DOHH2 (cell line): ENCODE measurements around the gene RGS10.
"Not testable (repeated sequence)": the region's sequence is repeated elsewhere in the genome, so short reads cannot be mapped to it uniquely, and the experiment has no call there.

ENCODE experiments used
- H3F3A ChIP-seq: fragments of 200-600 bp; sonication (generic), shearing (Covaris generic); 2 replicates; pipeline ENCODE4 v1.6.0; 2016; ENCODE audit warnings: antibody characterized with exemption, mild to moderate bottlenecking; ENCODE audit not compliant: control insufficient read depth, insufficient read depth
- H3K27ac ChIP-seq: fragments of 200-600 bp; sonication (generic); 2 replicates; pipeline ENCODE4 v1.5.1; 2014; ENCODE audit warnings: low read depth, mild to moderate bottlenecking, low read length, moderate library complexity
- H3K27me3 ChIP-seq: fragments of 200-600 bp; sonication (generic); 2 replicates; pipeline ENCODE4 v1.6.1; 2014; ENCODE audit warnings: mild to moderate bottlenecking, low read length, mixed read lengths; ENCODE audit not compliant: control insufficient read depth
- H3K36me3 ChIP-seq: fragments of 200-600 bp; sonication (generic); 2 replicates; pipeline ENCODE4 v1.6.1; 2014; ENCODE audit warnings: mild to moderate bottlenecking, low read length, moderate library complexity, mixed read lengths; ENCODE audit not compliant: control insufficient read depth
- H3K4me1 ChIP-seq: fragments of 200-600 bp; sonication (generic); 2 replicates; pipeline ENCODE4 v1.6.1; 2014; ENCODE audit warnings: mild to moderate bottlenecking, low read length, mixed read lengths; ENCODE audit not compliant: control insufficient read depth
- H3K4me2 ChIP-seq: fragments of 200-600 bp; sonication (generic); 2 replicates; pipeline ENCODE4 v1.6.0; 2014; ENCODE audit warnings: mild to moderate bottlenecking, low read length, moderate library complexity
- H3K4me3 ChIP-seq: fragments of 200-600 bp; sonication (generic); 2 replicates; pipeline ENCODE4 v1.5.1; 2014; ENCODE audit warnings: mild to moderate bottlenecking, low read length, mixed read lengths
- H3K79me2 ChIP-seq: fragments of 200-600 bp; sonication (generic); 2 replicates; pipeline ENCODE4 v1.6.1; 2014; ENCODE audit warnings: mild to moderate bottlenecking, low read length, mixed read lengths; ENCODE audit not compliant: control insufficient read depth
- H3K9me2 ChIP-seq: fragments of 200-600 bp; sonication (generic); replicated peaks from 2 replicates; pipeline ENCODE4 v1.6.1; 2014; ENCODE audit warnings: mild to moderate bottlenecking, low read length, mixed read lengths; ENCODE audit not compliant: control insufficient read depth
- H3K9me3 ChIP-seq: fragments of 200-600 bp; sonication (generic); 2 replicates; pipeline ENCODE4 v1.6.1; 2014; ENCODE audit warnings: antibody characterized with exemption, low read length, mixed read lengths; ENCODE audit not compliant: control insufficient read depth, insufficient read depth
- H4K20me1 ChIP-seq: fragments of 200-600 bp; sonication (generic); 2 replicates; pipeline ENCODE4 v1.6.0; 2014; ENCODE audit warnings: low read depth, mild to moderate bottlenecking, antibody characterized with exemption, low read length, moderate library complexity; ENCODE audit not compliant: control insufficient read depth, insufficient read depth
- EZH2phosphoT487 ChIP-seq: fragments of 200-600 bp; sonication (generic); IDR thresholded peaks from 2 replicates; pipeline ENCODE4 v1.6.1; 2017; ENCODE audit warnings: borderline replicate concordance, mild to moderate bottlenecking, antibody characterized with exemption, low read length, moderate library complexity, mixed read lengths
- TF ChIP-seq, protein P1 (sequence below): fragments of 200-600 bp; sonication (generic); IDR thresholded peaks from one replicate; pipeline ENCODE4 v1.5.1; 2014; ENCODE audit warnings: antibody characterized with exemption, mild to moderate bottlenecking, low read depth, low read length; ENCODE audit not compliant: poor library complexity, severe bottlenecking

Gene RGS10

DNA sequence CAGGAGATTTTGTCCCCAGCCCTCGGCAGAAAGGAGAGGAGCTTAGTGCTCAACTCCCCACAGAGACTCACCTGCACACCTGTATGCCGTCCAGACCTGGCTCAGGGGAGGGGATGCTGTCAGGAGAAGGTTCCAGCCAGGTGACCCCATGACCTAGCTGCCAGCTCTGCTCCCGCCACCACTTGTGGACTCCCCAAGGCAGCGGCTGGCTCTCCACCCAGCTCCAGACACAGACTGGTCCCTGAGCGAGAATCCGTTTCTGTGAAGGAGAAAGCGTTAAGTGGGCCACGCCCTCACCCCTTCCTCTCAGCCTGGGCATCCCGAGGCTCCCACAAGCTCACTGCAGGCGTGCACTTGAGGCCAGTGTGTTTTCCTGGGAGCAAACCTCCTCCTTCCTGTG is 76.4 kb downstream of the RGS10 start:
- Histone ChIP-seq H3K36me3 (no peaks in the 10 kb centered on the region), H3F3A (no peaks in the 10 kb centered on the region), H3K27me3 (peaks cover 6% of the 10 kb centered on the region), H3K4me2 (no peak overlapping the region), H3K79me2 (no peaks in the 10 kb centered on the region), H3K9me3 (0 out of 2 replicates have a peak, but pooled peaks cover 5% of the 10 kb centered on the region), H3K4me3 (no peak overlapping the region), H3K9me2 (no peaks in the 10 kb centered on the region), H3K27ac (no peak overlapping the region), H3K4me1 (no peaks in the 10 kb centered on the region), H4K20me1 (no peaks in the 10 kb centered on the region)
- TF ChIP-seq, protein P1, sequence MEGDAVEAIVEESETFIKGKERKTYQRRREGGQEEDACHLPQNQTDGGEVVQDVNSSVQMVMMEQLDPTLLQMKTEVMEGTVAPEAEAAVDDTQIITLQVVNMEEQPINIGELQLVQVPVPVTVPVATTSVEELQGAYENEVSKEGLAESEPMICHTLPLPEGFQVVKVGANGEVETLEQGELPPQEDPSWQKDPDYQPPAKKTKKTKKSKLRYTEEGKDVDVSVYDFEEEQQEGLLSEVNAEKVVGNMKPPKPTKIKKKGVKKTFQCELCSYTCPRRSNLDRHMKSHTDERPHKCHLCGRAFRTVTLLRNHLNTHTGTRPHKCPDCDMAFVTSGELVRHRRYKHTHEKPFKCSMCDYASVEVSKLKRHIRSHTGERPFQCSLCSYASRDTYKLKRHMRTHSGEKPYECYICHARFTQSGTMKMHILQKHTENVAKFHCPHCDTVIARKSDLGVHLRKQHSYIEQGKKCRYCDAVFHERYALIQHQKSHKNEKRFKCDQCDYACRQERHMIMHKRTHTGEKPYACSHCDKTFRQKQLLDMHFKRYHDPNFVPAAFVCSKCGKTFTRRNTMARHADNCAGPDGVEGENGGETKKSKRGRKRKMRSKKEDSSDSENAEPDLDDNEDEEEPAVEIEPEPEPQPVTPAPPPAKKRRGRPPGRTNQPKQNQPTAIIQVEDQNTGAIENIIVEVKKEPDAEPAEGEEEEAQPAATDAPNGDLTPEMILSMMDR = no peak

DNA sequence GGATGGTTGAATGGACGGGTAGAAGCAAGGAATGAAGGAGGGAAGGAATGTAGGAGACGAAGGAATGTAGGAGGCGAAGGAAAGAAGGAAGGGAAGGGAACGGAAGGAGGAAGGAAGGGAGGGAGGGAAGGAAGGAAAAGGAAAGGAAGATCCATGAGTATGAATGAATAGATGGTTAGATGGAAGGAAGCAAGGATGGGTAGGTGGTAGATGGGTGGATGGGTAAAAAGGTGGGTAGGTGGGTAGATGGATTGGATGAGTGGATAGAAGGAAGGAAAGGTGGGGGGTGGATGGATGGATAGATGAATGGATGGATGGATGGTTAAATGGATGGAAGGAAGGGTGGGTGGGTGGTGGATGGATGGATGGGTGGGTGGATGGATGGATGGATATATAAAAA is 77.4 kb downstream of the RGS10 start:
- H4K20me1 ChIP-seq = no peaks in the 10 kb centered on the region
- H3K9me2 ChIP-seq = no peaks in the 10 kb centered on the region
- no peak for TF ChIP-seq EZH2phosphoT487
- TF ChIP-seq, protein P1 = no peak
- no peaks in the 10 kb centered on the region for H3F3A ChIP-seq
- no peaks in the 10 kb centered on the region for H3K4me1 ChIP-seq
- H3K27ac ChIP-seq = no peak overlapping the region
- H3K79me2 ChIP-seq = no peaks in the 10 kb centered on the region
- H3K4me3 ChIP-seq = no peak overlapping the region
- no peak overlapping the region for H3K4me2 ChIP-seq
- 0 out of 2 replicates have a peak, but pooled peaks cover 5% of the 10 kb centered on the region for H3K9me3 ChIP-seq
- no peaks in the 10 kb centered on the region for H3K36me3 ChIP-seq
- H3K27me3 ChIP-seq = peaks cover 6% of the 10 kb centered on the region

DNA sequence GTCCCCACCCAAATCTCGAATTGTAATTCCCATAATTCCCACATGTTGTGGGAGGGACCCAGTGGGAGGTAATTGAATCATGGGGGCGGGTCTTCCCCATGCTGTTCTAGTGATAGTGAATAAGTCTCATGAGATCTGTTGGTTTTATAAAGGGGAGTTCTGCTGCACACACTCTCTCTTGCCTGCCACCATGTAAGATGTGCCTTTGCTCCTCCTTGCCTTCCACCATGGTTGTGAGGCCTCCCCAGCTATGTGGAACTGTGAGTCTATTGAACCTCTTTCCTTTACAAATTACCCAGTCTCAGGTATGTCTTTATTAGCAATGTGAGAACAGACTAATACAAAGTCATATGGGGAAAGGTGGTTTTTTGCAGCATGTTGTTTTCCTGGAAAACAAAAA is 79.3 kb downstream of the RGS10 start:
- H3K36me3 ChIP-seq, H3K4me3 ChIP-seq, H3K27ac ChIP-seq, H4K20me1 ChIP-seq, H3K4me1 ChIP-seq, H3K9me3 ChIP-seq, H3K79me2 ChIP-seq, H3F3A ChIP-seq, H3K27me3 ChIP-seq, H3K4me2 ChIP-seq, H3K9me2 ChIP-seq: not testable (repeated sequence)

DNA sequence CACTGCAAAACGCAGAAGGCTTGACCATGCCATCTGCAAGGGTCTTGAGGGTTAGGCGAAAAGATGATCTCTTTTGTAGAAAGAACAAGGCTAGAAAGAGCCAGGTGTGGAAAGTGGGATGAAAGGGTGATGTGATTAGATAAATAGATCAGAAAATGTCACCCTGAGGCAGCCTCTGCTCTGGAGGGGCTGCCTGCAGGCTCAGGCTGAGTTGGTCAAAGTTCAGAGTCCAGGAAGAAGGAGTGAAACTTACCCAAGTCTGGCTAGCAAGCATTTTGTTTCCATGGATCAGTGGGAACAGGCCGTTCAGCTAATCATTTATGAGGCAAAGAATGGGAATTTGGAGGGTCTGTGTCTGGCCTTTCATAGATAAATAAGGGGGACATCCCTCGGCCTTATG is 79.7 kb downstream of the RGS10 start:
- peaks cover 6% of the 10 kb centered on the region for H3K27me3 ChIP-seq
- no peaks in the 10 kb centered on the region for H3K4me1 ChIP-seq
- no peaks in the 10 kb centered on the region for H3K79me2 ChIP-seq
- no peak overlapping the region for H3K27ac ChIP-seq
- no peaks in the 10 kb centered on the region for H3K9me2 ChIP-seq
- no peaks in the 10 kb centered on the region for H3K36me3 ChIP-seq
- TF ChIP-seq, protein P1 = no peak
- TF ChIP-seq EZH2phosphoT487 = no peak
- H3K4me3 ChIP-seq = no peak overlapping the region
- H4K20me1 ChIP-seq = no peaks in the 10 kb centered on the region
- H3K9me3 ChIP-seq = 0 out of 2 replicates have a peak, but pooled peaks cover 5% of the 10 kb centered on the region
- H3F3A ChIP-seq = no peaks in the 10 kb centered on the region
- no peak overlapping the region for H3K4me2 ChIP-seq
